Erythroblast (primary cell): Measurements from ENCODE around the gene RHD.
"Not testable (repeated sequence)": the region's sequence is repeated elsewhere in the genome, so short reads cannot be mapped to it uniquely, and the experiment has no call there.

Experiments
- DNase-seq, 2 experiments: peaks; one replicate each; lab custom pipeline; 2025; lab: John Stamatoyannopoulos, UW
- GATA1 ChIP-seq: IDR thresholded peaks from 2 replicates; pipeline ENCODE4 v1.6.1; 2011; ENCODE audit warnings: low read depth, mild to moderate bottlenecking, control low read depth, low read length, moderate library complexity
- POLR2A ChIP-seq: IDR thresholded peaks from 2 replicates; pipeline ENCODE4 v1.6.1; 2011; ENCODE audit warnings: mild to moderate bottlenecking, low read length

RHD gene

DNA sequence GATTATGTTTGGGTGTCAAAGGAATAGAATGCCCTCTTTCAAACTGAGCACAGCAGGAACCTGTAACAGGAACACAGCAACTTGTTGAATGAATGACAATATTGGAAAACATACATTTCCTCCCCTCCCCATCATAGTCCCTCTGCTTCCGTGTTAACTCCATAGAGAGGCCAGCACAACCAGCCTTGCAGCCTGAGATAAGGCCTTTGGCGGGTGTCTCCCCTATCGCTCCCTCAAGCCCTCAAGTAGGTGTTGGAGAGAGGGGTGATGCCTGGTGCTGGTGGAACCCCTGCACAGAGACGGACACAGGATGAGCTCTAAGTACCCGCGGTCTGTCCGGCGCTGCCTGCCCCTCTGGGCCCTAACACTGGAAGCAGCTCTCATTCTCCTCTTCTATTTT lies at the start of gene RHD:
TSS of gene RHD (plus strand) at position 272 of the 400 bp plus-strand sequence. CDS start at position 311, 39 bp downstream.
- TF ChIP-seq POLR2A = peak; percentile 42
- peak; percentile 81 to 92 for DNase-seq

DNA sequence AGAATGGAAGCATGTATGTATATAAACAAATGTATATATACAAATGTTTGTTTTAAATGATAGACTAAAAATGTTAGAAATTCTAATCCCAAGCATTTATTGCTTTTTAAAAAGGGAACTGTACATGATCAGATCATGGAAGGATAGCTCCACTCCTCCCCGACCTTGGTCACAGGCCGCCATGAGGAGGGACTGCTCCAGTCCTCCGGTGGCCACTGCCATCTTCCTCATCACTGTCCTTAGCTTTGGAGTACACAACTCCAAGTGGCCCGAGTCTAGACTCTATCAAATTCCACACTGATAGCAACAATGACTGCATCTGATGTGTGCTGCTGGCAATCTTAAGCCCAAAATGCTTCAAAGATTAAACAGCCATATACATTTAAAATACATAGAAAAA lies 49.7 kb upstream of the RHD start:
- TF ChIP-seq POLR2A (no peak), GATA1 (no peak)
- no peak for DNase-seq

DNA sequence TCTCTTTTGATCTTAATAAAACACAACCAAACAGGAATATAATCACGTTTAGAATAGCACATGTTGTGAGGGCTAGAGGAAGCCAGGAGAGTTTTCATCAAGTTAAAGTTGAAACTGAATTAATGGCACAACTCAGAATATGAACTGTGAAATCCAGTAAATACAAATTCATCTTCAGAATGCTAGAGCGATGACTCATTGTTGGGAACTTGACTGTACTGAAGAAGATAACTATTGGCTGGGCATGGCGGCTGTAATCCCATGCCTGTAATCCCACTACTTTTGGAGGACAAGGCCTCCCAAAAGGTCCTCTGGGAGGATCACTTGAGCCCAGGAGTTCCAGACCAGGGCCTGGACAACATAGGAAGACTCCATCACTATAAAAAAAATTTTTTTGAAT lies 48.8 kb upstream of the RHD start:
- DNase-seq = peak in 1 of 2 experiments; percentile 45
- TF ChIP-seq POLR2A (no peak), GATA1 (no peak)

DNA sequence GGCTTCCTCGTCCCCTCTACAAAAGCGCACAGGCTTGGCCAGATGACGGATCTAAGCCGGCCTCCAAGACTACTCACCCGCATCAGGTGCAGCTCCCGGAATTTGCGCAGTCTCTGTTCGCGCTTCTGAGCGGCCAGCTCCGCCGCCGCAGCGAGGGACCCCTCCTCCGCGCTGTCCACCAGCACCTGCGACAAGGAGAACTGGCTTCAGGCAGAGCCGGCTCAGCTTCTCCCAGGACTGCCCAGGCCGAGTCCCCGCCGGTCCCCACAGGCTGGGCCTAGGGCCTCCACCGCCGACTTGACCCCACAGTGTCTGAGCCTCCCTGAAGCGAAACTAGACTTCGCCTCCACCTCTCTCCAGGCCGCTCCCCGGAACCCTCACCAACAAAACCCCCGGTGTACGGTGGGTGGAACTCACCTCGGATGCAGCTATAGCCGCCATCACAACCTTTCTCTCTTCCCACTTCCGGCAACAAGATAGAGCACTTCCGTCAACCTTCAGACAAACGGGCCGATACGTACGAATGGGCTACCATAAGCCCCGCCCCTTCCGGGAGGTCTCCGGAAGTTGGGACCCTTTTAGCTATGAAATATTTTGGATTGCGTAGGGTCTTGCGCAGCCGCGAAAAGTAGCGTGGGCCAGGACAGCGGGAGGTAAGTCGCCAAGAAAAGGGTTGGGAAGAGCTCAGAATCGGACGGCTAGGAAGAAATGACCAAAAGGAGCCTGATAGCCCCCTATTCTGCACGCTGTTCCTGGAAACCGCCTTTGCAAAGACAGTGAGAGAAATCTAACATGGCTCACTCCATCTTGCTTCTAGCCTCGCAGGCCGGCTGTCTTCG lies 40.1 kb upstream of the RHD start, which contains the start of gene SYF2:
TSS of gene SYF2 (minus strand) at position 476 of the 839 bp plus-strand sequence. CDS start at position 441, 35 bp downstream.
- TF ChIP-seq POLR2A (peak; percentile 84), GATA1 (no peak)
- DNase-seq = peak; percentile 95 to 96

DNA sequence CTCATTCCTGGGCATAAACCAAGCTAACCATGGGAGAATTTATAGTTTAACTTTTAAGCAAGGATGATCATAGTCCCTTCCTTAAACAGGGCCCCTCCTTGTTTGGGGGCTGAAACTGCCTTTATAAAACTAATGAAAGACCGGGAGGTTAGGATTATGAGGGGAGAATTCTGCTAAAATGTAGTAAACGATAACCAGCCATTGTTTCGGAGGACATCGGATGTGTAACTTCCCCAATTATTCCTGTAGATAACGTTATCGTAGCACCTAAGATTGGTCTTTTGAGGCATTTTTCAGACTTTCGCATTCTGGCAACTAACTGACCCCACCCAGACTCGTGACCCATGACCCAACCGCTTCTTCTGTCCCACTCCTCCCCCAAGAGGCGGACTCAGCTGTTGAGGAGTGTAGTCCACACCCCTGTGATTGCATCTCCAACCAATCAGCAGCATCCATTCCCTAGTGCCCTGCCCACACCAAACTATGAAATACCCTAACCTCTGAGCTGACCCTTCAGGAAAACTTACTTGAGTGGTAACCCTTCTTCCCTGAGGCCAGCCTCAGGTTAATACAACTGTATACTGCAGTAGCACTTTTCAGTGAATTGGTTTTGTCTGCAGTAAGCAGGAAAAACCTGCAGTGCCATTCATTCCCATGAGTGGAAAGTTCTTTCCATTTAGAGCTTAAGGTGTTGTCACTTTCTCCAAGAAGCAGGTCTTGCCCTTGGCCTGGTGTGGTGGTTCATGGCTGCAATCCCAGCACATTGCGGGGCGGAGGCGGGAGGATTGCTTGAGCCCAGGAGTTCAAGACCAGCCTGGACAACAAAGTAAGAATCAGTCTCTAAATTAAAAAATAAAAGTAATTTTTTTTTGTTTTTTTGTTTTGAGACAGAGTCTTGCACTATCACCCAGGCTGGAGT lies 39.2 kb upstream of the RHD start:
- peak; percentile 97 to 99 for DNase-seq
- TF ChIP-seq POLR2A (peak; percentile 86), GATA1 (peak; percentile 72)

DNA sequence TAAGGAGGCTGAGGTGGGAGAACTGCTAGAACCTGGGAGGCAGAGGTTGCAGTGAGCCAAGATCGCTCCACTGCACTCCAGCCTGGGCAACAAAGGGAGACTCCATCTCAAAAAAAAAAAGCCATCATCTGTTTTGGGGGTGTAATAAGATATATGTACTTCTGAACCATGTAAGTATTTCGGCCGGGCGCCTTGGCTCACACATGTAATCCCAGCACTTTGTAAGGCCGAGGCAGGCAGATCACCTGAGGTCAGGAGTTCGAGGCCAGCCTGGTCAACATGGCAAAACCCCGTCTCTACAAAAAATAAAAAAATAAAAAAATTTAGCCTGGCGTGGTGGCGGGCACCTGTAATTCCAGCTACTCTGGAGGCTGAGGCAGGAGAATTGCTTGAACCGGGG lies 36.9 kb upstream of the RHD start:
- not testable (repeated sequence) for DNase-seq

DNA sequence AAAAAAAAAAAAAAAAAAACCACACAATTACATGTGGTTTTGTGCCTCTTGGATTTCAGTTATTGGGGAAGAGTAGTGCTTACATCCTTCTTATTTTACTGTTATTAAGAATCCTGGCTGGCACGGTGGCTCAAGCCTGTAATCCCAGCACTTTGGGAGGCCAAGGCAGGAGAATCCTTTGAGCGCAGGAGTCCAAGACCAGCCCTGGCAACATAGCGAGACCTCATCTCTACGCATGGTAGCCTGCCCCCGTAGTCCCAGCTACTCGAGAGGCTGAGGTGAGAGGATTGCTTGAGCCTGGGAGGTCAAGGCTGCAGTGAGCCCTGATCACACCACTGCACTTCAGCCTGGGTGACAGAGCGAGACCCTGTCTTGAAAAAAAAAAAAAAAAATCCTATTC lies 36.0 kb upstream of the RHD start:
- DNase-seq = not testable (repeated sequence)

DNA sequence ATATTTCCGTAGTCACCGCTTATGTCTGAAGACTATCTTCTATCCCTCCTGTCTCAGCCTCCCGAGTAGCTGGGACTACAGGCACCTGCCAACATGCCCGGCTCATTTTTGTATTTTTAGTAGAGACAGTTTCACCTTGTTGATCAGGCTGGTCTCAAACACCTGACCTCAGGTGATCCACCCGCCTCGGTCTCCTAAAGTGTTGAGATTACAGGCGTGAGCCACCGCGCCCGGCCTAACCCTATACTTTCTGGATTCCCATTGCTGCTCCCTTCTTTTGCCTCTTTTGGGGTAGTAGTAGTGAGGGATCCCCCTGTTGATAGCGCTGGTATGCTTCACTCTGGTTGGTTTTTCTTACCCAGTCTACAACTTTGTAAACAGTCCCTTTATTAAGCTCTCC lies 34.3 kb upstream of the RHD start:
- no peak for DNase-seq
- TF ChIP-seq POLR2A (no peak), GATA1 (no peak)

DNA sequence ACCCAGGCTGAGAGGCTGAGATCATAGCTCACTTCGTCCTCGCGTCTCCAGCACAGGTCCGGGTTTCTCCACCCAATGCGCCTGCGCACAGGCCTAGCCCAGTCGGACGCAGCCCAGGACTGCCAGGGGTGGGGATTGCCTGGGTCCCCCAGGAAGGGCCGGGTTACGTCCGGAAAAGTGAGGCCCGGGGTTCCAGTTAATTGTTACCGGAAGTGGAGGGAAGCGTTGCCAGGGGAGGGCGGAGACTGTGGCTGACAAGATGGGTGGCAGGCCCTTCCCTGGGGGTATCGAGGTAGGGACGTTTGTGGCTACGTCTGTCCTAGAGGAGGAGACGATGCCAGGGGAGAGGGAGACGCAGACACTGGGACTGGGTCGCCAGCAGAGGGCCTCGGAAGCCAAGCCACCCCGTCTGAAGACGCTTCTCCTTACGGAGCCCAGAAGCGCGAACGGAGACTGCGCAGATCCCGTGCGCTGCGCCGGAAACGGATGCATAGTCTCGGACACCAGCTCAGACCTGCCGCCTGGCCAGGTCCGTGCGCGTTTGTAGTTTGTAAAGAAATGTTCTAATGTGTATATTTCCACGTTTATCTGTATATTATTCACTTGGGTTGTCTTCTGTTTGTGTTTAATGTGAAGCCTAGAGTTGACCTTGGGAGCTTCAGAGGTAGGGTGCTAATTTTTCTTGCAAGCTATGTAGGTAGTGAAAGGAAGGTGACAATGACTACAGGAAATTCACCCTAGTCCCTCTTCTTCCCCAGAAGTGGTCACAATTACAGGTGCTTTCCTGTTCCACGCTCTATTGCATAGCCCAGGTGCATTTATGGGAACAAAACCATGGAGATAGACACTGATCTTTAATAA lies 32.4 kb upstream of the RHD start:
- peak; percentile 96 to 98 for DNase-seq
- TF ChIP-seq POLR2A = peak; percentile 85
- TF ChIP-seq GATA1 = no peak

DNA sequence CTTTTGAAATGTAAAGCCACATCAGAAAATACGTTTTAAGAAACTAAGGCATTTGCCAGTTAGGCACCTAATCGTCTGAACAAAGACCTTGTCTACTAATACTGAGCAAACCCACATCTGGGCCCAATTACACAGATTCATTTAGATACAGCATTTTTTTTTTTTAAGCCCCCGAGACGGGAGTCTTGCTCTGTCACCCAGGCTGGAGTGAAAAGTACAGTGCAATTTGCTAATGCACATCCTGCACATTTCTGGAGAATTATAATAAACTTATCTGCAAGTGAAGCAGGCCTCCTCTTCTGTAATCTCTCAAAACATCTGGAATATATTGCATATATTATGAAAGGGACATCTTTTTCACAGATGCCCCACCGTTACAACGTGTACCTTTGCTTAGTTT lies 28.4 kb upstream of the RHD start:
- peak in 1 of 2 experiments; percentile 58 for DNase-seq
- TF ChIP-seq POLR2A = no peak
- TF ChIP-seq GATA1 = no peak

DNA sequence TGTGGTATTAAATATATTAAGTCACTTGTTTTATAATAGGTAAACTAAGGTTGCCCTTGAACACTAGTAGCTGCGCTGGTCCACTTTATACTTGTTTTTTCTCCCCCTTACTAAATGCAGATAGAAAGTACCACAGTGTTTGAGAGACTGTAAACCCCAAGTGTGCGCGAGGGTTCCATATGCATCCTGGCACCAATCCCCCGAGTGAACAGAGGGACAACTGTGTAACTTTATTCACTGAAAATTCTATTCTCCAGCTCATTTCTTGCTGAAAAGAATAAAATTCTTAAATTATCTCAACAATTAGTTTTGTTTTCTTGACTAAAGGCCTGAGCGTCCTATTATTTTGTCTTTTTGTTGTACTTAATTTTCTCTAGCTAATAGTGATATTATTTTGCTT lies 26.9 kb upstream of the RHD start:
- TF ChIP-seq POLR2A = no peak
- no peak for TF ChIP-seq GATA1
- DNase-seq = no peak

DNA sequence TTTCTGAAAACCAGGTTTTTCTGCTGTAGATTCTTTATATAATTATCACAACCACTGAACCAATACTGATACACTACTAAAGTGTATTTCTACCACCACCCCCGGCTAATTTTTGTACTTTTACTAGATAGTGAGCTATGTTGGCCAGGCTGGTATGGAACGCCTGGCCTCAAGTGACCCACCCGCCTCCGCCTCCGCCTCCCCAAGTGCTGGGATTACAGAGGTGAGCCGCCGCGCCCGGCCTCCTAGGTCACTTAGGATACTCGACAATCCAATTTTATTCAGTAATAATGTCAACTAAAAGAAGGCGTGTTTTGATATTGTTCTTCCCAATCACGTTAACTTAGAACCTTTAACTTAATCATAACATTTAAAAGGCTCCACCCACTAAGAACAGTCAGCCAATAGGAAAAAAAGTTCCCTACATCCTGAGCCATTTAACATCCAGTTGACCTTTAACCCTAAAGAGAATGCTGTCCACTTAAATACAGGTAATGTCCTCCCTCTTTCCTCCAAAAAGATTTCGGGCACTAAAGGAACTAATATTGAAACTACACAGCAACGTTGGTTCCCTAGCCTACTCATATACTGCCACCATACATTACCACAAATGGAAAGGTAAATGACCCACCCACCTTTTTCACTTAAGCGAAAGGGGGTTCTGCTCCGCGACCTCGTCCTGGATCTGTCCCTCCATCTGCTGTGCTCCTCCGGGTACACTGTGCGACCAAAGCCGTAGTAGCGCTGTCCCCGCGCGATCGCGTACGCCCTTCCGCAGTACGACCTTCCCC lies 26.3 kb upstream of the RHD start:
- no peak for TF ChIP-seq POLR2A
- TF ChIP-seq GATA1 = no peak
- DNase-seq = peak in 1 of 2 experiments; percentile 74
